Ishikawa (cell line): Measurements from ENCODE around the gene IL11RA.

Source experiments
- CEBPB ChIP-seq: IDR thresholded peaks from 2 replicates; pipeline ENCODE4 v1.6.1; 2012
- CREB1 ChIP-seq: IDR thresholded peaks from 2 replicates; pipeline ENCODE4 v1.6.1; 2012; ENCODE audit warnings: low read depth
- EGR1 ChIP-seq: IDR thresholded peaks from 2 replicates; pipeline ENCODE4 v1.6.1; 2012
- EP300 ChIP-seq: IDR thresholded peaks from 2 replicates; pipeline ENCODE4 v1.6.1; 2012; ENCODE audit warnings: borderline replicate concordance
- FOXM1 ChIP-seq: IDR thresholded peaks from 2 replicates; pipeline ENCODE4 v1.6.1; 2012; ENCODE audit warnings: low read depth, borderline replicate concordance
- NFIC ChIP-seq: IDR thresholded peaks from 2 replicates; pipeline ENCODE4 v1.6.1; 2012
- RAD21 ChIP-seq: IDR thresholded peaks from 2 replicates; pipeline ENCODE4 v1.6.1; 2012; ENCODE audit warnings: low read depth
- TAF1 ChIP-seq: IDR thresholded peaks from 2 replicates; pipeline ENCODE4 v1.6.1; 2012; ENCODE audit warnings: low read depth, mild to moderate bottlenecking
- TCF12 ChIP-seq: IDR thresholded peaks from 2 replicates; pipeline ENCODE4 v1.6.1; 2012; ENCODE audit warnings: low read depth
- TEAD4 ChIP-seq: IDR thresholded peaks from 2 replicates; pipeline ENCODE4 v1.6.1; 2012
- YY1 ChIP-seq: IDR thresholded peaks from 2 replicates; pipeline ENCODE4 v1.6.1; 2012; ENCODE audit warnings: low read depth
- ZBTB7A ChIP-seq: IDR thresholded peaks from 2 replicates; pipeline ENCODE4 v1.6.1; 2012; ENCODE audit warnings: low read depth
- TF ChIP-seq, protein P1 (sequence below): IDR thresholded peaks from 2 replicates; pipeline ENCODE4 v1.6.1; 2012
- TF ChIP-seq, protein P2 (sequence below): IDR thresholded peaks from 2 replicates; pipeline ENCODE4 v1.6.1; 2012; ENCODE audit warnings: low read depth, mild to moderate bottlenecking
- TF ChIP-seq, protein P3 (sequence below): IDR thresholded peaks from 2 replicates; pipeline ENCODE4 v1.6.1; 2012

Gene IL11RA

DNA sequence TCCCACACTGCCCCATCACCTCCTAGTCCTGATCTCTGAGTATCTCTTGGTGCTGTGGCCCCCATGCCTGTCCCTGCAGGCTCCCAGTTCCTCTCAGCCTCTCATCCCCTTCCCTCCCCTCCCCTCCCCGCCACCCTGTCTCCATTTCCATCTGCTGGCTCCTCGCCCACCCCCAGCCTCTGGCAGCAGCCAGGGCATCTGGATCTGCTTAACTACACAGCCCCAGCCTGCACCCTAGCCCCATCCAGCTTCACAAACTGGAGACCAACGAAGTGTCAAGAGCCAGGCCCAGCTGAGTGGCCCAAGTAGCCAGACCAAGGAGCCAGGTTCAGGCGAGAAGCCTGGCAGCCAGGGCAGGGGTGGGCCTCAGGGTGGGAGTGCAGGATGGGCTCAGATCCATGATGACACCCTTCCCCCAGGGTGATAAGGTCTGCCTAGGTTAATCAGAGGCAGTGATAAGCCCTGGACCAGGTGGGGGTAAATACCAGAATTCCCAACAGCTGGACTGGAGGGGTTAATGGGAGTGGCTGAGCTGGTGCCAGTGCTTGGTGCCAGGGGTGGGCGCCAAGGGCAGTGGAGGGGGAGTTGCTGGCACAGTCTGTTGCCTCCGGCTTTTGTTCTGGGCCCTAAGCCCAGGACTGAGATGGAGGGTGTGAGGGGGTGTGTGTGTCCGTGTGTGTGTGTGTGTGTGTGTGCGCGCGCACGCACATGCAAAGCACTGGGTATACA lies 2.5 kb downstream of the IL11RA start:
- TF ChIP-seq ZBTB7A (no peak), CREB1 (no peak), TAF1 (no peak), TCF12 (no peak), RAD21 (no peak), YY1 (no peak), EGR1 (no peak), FOXM1 (no peak), EP300 (no peak), TEAD4 (no peak), CEBPB (no peak), NFIC (no peak)
- TF ChIP-seq, protein P1, sequence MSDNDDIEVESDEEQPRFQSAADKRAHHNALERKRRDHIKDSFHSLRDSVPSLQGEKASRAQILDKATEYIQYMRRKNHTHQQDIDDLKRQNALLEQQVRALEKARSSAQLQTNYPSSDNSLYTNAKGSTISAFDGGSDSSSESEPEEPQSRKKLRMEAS, result no peak
- TF ChIP-seq, protein P2, sequence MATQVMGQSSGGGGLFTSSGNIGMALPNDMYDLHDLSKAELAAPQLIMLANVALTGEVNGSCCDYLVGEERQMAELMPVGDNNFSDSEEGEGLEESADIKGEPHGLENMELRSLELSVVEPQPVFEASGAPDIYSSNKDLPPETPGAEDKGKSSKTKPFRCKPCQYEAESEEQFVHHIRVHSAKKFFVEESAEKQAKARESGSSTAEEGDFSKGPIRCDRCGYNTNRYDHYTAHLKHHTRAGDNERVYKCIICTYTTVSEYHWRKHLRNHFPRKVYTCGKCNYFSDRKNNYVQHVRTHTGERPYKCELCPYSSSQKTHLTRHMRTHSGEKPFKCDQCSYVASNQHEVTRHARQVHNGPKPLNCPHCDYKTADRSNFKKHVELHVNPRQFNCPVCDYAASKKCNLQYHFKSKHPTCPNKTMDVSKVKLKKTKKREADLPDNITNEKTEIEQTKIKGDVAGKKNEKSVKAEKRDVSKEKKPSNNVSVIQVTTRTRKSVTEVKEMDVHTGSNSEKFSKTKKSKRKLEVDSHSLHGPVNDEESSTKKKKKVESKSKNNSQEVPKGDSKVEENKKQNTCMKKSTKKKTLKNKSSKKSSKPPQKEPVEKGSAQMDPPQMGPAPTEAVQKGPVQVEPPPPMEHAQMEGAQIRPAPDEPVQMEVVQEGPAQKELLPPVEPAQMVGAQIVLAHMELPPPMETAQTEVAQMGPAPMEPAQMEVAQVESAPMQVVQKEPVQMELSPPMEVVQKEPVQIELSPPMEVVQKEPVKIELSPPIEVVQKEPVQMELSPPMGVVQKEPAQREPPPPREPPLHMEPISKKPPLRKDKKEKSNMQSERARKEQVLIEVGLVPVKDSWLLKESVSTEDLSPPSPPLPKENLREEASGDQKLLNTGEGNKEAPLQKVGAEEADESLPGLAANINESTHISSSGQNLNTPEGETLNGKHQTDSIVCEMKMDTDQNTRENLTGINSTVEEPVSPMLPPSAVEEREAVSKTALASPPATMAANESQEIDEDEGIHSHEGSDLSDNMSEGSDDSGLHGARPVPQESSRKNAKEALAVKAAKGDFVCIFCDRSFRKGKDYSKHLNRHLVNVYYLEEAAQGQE, result no peak
- TF ChIP-seq, protein P3, sequence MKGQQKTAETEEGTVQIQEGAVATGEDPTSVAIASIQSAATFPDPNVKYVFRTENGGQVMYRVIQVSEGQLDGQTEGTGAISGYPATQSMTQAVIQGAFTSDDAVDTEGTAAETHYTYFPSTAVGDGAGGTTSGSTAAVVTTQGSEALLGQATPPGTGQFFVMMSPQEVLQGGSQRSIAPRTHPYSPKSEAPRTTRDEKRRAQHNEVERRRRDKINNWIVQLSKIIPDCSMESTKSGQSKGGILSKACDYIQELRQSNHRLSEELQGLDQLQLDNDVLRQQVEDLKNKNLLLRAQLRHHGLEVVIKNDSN, result no peak

DNA sequence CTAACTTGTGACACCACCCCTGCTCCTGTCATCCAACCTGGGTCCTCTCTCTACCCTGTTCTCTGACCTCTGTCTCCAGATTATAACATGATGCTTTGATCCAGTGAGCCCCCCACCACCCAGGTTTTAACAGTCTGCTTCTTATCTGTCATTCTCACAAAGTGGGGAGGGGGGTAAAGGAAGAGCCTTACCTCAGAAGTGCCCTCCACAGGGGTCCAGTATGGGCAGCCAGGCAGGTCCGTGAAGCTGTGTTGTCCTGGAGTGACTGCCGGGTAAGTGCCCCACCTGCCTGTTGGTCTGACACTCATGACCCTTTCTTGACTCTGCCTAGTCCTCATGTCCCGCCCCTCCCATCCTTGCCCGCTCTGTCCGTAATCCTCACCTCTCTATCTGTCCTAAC lies 3.4 kb downstream of the IL11RA start:
- TF ChIP-seq, protein P3, result no peak
- TF ChIP-seq, protein P1, result no peak
- TF ChIP-seq ZBTB7A (no peak), YY1 (no peak), CREB1 (no peak), EGR1 (no peak), RAD21 (no peak), NFIC (no peak)

DNA sequence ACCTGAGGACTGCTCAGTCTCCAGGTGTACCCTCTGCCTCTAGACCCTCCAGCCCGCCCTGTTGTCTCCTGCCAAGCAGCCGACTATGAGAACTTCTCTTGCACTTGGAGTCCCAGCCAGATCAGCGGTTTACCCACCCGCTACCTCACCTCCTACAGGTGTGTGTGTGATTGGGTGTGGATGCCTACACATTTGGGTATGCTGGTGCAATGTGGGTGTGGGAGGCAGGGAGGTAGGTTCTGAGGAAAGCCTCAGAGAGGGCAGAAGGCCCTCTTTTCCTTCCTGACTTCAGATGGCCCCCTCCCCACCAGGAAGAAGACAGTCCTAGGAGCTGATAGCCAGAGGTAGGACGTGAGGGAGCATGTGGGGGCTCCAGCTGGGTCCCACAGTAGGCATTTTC lies 5.0 kb downstream of the IL11RA start:
- TF ChIP-seq TEAD4, result no peak
- TF ChIP-seq, protein P1, result no peak
- no peak for TF ChIP-seq FOXM1
- TF ChIP-seq TCF12, result no peak
- no peak for TF ChIP-seq TAF1
- no peak for TF ChIP-seq CREB1
- TF ChIP-seq EGR1, result no peak
- TF ChIP-seq RAD21, result no peak
- no peak for TF ChIP-seq NFIC
- TF ChIP-seq, protein P3, result no peak
- TF ChIP-seq ZBTB7A, result no peak
- TF ChIP-seq EP300, result no peak
- no peak for TF ChIP-seq YY1
- no peak for TF ChIP-seq CEBPB

DNA sequence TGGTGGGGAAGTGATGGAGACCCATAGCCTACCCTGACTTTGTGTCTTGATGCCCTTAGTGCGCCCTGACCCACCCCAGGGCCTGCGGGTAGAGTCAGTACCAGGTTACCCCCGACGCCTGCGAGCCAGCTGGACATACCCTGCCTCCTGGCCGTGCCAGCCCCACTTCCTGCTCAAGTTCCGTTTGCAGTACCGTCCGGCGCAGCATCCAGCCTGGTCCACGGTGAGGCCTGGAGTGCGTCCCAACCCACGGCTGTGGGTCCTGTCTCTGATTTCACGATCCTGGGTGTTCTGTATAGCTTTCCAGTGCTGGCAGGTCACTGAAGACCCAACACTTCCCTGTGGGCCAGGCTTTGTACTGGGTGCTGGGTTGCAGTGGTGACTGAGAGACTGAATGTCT lies 6.5 kb downstream of the IL11RA start:
- TF ChIP-seq EP300 (no peak), FOXM1 (no peak), NFIC (no peak), RAD21 (no peak), TCF12 (no peak), TAF1 (no peak), YY1 (no peak), EGR1 (no peak), CREB1 (no peak), TEAD4 (no peak), ZBTB7A (no peak), CEBPB (no peak)
- TF ChIP-seq, protein P1, result no peak
- TF ChIP-seq, protein P2, result no peak
- TF ChIP-seq, protein P3, result no peak
